Measurements from ENCODE around the gene VPS13D. TPM values are rescaled to one million over a fixed set of nuclear protein-coding genes. Genes with fewer than 3 reads are reported as not detected.

The VPS13D gene
- total and polyA plus RNA-seq, 4 donors: 10.2 to 68.3 (median 12.6) TPM

GRCh38 chr1:12556957-12557935 is 327.4 kb downstream of the VPS13D start:
- Histone ChIP-seq H3K9me3 (ENCODE audit: control insufficient read depth in 4 of 4, low read length in 3 of 4) (no peaks in the 10 kb centered on the region), H3K27me3 (ENCODE audit: control insufficient read depth in 4 of 4, insufficient read depth in 4 of 4, low read length in 3 of 4) (no peaks in the 10 kb centered on the region), H3K9ac (ENCODE audit: low read depth in 1 of 2, low read length in 2 of 2) (no peak overlapping the region), H3K27ac (ENCODE audit: low read depth in 1 of 2, low read length in 2 of 2) (no peak overlapping the region), H3K4me1 (ENCODE audit: control insufficient read depth in 4 of 4, insufficient read depth in 4 of 4, low read length in 3 of 4) (peaks cover 0 to 3% (median 0%) of the 10 kb centered on the region in 4 donors), H3K4me3 (ENCODE audit: low read depth in 1 of 3, low read length in 3 of 3) (no peak overlapping the region), H3K36me3 (ENCODE audit: control insufficient read depth in 4 of 4, insufficient read depth in 3 of 4, low read depth in 1 of 4, low read length in 3 of 4) (no peaks in the 10 kb centered on the region)
- DNase-seq (ENCODE audit: low spot score): no peak
- WGBS: 94% methylated on average over 17 of the region's 17 CpGs
- TF ChIP-seq MAX (IDR thresholded peaks at IDR 0.05): no peak
- TF ChIP-seq ZBTB33 (IDR thresholded peaks at IDR 0.05): no peak
- no peak for TF ChIP-seq HNF4A (conservative IDR thresholded peaks at IDR 0.05)
- no peak for TF ChIP-seq JUND (IDR thresholded peaks at IDR 0.05)
- no peak for TF ChIP-seq CTCF (IDR thresholded peaks at IDR 0.05; ENCODE audit: low read depth, low read length, missing input control)
- no peak for TF ChIP-seq SP1 (IDR thresholded peaks at IDR 0.05)
- TF ChIP-seq RAD21 (IDR thresholded peaks at IDR 0.05): no peak
- TF ChIP-seq FOXA2 (IDR thresholded peaks at IDR 0.05): no peak

- Histone ChIP-seq H3K9ac (ENCODE audit: low read depth in 1 of 2, low read length in 2 of 2) (no peak overlapping the region), H3K4me1 (ENCODE audit: control insufficient read depth in 4 of 4, insufficient read depth in 4 of 4, low read length in 3 of 4) (no peaks in the 10 kb centered on the region), H3K27me3 (ENCODE audit: control insufficient read depth in 4 of 4, insufficient read depth in 4 of 4, low read length in 3 of 4) (no peaks in the 10 kb centered on the region), H3K9me3 (ENCODE audit: control insufficient read depth in 4 of 4, low read length in 3 of 4) (peaks cover 0 to 10% (median 5%) of the 10 kb centered on the region in 4 donors), H3K36me3 (ENCODE audit: control insufficient read depth in 4 of 4, insufficient read depth in 3 of 4, low read depth in 1 of 4, low read length in 3 of 4) (no peaks in the 10 kb centered on the region), H3K4me3 (ENCODE audit: low read depth in 1 of 3, low read length in 3 of 3) (no peak overlapping the region), H3K27ac (ENCODE audit: low read depth in 1 of 2, low read length in 2 of 2) (no peak overlapping the region)
- 96% methylated on average over 7 of the region's 7 CpGs for WGBS
- no peak for DNase-seq (ENCODE audit: low spot score)
- TF ChIP-seq RAD21 (IDR thresholded peaks at IDR 0.05) (no peak), FOXA1 (IDR thresholded peaks at IDR 0.05) (no peak), MAX (IDR thresholded peaks at IDR 0.05) (no peak)
These were observed 331.3 kb downstream of the VPS13D start for GRCh38 chr1:12561121-12561520.

Small RNA genes lying within 50 kb of the gene (small RNA-seq; reads per million reads assigned to genes)
- gene MIR4632 (not detected), gene RF00156 (not detected), gene SNORA59A (not detected)

Other genes with a start within 250 kb of the VPS13D start
- 10 to 100 TPM; 36.0 to 87.8 TPM for gene MFN2, start 249.6 kb upstream of the VPS13D start, total RNA-seq
- 10 to 100 TPM; 17.2 to 50.4 TPM for gene MFN2, start 249.6 kb upstream of the VPS13D start, polyA plus RNA-seq
- 10 to 100 TPM; 16.4 to 20.6 TPM for gene MIIP, start 210.5 kb upstream of the VPS13D start, total RNA-seq
- 10 to 100 TPM; 11.1 to 19.2 TPM for gene MIIP, start 210.5 kb upstream of the VPS13D start, polyA plus RNA-seq
- under 1 TPM; 0.08 to 0.19 TPM for gene TNFRSF8, start 166.7 kb upstream of the VPS13D start, total RNA-seq
- under 1 TPM; 0.11 to 0.13 TPM for gene TNFRSF8, start 166.7 kb upstream of the VPS13D start, polyA plus RNA-seq
- 10 to 100 TPM; 16.0 to 16.9 TPM for gene TNFRSF1B, start 63.0 kb upstream of the VPS13D start, total RNA-seq
- gene TNFRSF1B, start 63.0 kb upstream of the VPS13D start, polyA plus RNA-seq: 10 to 100 TPM in 1 of 2 donors, 1 to 10 TPM in 1; 7.2 to 19.6 TPM

Measured in liver (tissue), 10 donors.